ENCODE measurements around the gene TEDC1.
A peak's percentile ranks its signal among the peaks of the same experiment; 100 is the strongest.
"Not testable (repeated sequence)": the region's sequence is repeated elsewhere in the genome, so short reads cannot be mapped to it uniquely, and the experiment has no call there.

Gene TEDC1

DNA sequence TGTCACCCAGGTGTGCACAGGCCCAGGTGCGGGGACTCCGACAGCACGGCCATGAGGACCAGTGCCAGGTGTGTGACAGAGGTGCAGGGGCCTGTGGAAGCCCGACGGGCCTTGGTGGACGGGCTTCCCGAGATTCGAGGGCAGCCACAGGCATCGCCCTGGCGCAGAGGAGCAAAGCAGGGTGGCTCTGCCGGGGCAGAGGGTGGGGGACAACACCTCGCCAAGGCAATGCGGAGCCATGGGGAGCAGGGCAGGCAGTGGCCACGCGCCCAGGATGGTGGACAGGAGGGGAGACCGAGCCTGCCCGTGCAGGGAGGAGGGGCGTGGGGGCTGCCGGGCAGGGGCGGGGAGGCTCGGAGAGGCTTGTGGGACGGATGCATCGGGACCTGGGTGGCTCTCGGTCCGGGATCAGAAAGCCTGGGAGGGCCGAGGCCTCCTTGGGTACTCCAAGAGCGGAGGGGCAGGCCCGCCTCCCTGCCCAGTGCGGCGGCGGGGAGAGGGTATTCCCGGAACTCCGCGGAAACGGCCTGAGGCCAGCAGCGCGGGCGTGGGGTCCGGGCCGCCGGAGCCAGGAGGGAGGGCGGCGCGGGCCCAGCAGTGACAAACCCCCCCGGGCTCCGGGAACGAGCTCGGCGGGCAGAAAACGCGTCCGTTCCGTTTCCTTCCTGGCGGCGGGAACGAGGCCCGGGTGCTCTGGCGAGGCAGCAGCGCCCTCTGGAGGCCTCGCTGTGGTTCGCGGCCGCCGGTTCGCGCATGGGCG, 37.0 kb downstream of the TEDC1 start:
- DNase-seq, result peak; percentile 70

DNA sequence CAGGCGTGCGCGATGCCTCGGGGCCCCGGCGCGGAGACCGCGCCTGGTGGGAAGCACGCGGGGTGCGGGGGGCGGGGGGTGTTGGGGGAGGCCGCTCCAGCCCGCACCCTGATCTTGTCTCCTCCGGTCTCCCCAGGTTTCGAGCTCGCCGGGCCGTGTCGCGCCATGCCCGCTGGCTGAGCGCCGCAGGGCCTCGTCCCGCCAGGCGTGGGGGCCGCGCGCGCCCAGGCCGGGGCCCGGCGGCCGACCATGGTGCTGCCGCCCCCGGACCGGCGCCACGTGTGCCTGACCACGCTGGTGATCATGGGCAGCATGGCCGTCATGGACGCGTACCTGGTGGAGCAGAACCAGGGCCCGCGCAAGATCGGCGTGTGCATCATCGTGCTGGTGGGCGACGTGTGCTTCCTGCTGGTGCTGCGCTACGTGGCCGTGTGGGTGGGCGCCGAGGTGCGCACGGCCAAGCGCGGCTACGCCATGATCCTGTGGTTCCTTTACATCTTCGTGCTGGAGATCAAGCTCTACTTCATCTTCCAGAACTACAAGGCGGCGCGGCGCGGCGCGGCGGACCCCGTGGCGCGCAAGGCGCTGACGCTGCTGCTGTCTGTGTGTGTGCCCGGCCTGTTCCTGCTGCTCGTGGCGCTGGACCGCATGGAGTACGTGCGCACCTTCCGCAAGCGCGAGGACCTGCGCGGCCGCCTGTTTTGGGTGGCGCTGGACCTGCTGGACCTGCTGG, 37.7 kb downstream of the TEDC1 start:
- DNase-seq, result peak; percentile 74

DNA sequence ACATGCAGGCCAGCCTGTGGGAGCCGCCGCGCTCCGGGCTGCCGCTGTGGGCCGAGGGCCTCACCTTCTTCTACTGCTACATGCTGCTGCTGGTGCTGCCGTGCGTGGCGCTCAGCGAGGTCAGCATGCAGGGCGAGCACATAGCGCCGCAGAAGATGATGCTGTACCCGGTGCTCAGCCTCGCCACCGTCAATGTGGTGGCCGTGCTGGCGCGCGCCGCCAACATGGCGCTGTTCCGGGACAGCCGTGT, 38.2 kb downstream of the TEDC1 start:
- DNase-seq, result no peak

DNA sequence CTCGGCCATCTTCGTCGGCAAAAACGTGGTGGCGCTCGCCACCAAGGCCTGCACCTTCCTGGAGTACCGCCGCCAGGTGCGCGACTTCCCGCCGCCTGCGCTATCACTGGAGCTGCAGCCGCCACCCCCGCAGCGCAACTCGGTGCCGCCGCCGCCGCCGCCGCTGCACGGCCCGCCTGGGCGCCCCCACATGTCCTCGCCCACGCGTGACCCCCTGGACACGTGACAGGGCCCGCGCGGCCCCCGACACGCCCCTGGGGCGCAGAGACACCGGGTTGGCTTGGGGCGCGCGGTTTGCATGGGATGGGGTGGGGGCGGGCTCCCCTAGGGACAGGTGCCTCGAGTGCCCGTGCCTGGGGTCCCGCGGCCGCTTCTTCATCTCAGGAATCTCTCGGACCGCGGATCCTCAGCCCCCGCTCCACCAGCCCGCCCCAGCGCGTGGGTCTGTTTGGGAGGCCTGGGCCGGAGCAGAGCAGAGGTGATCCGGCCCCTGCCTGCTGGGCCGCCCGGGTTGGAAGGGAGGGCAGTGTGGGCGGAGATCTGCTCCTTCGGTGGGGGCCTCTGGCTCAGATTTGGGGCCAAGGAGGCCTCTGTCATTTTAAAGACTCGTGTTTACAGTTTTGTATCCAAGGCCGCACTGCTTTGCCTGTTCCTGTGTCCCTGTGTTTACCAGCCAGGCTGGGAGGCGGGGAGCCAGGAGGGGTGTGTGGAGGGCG, 38.7 kb downstream of the TEDC1 start:
- DNase-seq, result peak; percentile 42

DNA sequence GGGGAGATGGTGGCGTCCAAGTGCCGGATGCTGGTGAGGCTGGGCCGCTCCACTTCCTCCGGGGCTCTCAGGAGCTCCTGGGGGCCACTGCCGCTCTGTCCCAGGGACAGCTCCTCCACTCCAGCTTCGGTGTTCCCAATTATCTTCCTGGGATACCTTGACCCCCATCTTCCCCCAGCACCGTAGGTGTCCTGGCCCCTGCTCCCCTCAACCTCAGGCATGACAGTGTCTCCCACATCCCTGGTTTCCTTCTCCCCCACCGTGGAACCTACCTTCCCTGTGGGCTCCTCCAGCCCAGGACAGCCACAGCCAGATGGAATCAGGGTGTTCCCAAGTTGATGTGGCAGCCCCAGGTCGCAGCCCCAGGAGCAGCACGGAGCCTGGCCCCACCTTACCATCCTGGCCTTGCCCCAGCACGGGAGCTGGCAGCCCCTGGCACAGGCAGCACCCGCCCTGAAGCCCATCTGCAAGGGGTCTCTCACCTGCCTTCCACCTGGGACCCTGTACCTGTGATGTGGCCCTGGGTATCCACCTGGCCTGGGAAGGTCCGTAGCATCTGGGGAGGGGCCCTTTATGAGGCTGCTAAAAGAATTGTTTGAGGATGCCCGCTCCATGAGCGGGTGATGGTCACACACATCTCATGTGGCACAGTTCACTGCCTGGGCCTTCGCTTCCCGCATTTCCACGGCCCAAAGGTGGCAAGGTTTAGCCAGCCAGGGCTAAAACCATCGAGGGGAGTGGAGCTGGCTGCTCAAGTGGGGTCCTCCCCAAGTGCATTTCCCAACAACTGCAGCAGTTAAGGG, 39.4 kb downstream of the TEDC1 start:
- DNase-seq, result no peak

DNA sequence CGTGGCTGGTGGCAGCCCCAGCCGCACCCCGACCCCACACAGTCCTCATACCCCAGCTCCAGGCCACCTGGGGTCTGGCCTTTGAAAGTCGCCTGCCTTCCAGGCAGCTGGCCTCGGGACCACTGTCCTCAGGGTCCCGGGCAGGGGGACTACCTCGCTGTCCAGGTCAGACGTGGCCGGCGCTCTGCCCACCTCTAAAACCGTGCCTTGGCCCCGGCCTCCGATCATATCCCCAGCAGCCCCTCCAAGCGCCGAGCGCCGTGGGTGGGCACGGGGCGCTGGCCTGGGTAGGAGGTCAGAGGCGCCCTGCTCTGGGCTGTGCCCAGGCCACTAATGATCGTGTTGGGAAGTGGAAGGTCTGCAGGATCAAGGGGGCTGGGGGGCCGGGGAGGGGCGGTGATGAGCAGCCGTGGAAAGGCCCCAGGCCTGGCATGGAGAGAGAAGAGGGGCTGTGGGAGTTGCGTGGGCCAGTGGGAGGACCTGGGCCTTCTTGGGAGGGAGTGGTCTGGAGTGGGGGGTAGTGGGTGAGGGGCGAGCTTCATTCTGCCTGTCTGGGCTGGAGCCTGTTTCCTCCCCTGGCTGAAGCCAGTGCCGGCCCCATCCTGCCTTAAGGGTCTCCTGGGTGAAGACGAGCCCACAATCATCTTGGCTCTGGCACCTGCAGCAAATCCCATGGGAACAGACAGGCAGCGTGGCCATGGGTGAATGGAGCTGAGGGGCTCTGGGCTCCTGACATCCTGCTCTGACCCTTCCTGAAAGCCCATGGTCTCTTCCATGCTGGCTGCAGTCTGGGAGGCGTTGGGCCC, 40.2 kb downstream of the TEDC1 start:
- DNase-seq, result no peak

DNA sequence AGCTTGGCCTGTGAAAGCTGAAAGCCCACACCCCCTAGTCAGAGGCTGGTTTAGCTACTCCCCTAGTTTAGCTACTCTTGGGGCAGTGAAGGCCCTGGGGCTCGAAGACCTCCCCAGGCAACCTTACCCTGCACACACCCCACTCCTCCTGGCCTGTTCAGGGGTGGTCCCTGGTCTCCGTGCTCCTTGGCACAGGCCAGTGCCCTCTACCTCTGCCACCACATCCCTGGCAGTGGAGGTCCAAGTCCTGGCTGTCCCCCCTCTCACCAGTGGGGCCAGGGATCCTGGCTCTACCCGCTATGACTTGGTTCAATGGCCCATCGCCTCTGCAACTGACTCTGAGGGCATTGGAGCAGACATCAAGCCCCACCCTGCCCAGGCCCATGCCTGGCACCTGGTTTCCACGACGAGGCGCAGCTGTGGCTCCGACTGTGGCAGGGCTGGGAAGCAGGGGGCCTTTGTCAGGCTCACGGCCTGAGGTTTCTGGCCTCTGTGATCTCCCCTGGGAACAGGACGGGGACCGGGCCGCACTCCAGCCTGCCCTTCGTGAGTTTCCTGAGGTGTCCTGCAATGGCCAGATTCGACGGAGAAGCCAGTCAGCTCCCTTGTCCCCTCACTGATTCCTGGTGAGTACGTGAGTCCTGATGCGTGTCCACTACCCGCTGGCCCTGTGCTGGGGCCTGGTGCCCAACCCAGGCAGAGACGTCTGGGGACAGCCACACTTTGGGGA, 41.0 kb downstream of the TEDC1 start:
- no peak for DNase-seq

DNA sequence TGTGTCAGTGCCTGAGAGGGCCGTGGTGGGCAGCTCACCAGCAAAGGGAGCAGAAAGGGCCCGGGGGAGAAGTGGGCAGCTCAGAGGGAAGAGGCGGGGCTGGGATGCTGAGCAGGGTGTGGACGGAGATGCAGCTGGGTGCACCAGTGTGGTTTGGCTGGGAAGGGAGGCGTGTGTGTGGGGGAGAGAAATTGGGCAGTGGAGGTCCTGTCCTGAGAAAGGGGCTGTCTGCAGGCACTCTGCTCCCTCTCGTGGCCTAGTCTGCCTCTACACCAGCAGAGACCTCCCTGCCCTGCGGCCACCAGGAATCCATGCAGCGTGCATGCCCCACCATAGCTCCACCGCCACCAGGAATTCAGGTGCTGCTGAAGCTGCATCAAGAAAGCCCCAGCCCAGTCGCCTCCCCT, 41.7 kb downstream of the TEDC1 start:
- DNase-seq, result no peak

DNA sequence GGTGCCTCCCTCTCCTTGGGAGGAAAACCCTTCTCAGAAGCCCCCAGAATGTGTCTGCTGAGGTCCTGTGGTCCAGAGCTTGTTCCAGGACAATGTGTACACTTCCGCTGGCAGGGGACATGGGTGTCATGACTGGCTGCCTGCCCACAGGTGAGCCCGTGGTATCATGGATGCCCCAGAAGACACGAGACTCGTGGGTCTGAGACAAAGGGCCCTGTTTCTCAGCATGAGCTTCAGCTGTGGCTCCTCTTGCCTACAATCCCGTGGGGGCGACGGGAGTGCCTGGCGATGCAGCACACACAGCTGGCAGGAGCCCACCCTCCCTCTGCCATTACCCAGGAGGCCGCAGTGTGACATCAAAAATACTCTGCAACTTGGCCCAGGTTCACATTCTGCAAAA, 42.3 kb downstream of the TEDC1 start:
- DNase-seq, result no peak

DNA sequence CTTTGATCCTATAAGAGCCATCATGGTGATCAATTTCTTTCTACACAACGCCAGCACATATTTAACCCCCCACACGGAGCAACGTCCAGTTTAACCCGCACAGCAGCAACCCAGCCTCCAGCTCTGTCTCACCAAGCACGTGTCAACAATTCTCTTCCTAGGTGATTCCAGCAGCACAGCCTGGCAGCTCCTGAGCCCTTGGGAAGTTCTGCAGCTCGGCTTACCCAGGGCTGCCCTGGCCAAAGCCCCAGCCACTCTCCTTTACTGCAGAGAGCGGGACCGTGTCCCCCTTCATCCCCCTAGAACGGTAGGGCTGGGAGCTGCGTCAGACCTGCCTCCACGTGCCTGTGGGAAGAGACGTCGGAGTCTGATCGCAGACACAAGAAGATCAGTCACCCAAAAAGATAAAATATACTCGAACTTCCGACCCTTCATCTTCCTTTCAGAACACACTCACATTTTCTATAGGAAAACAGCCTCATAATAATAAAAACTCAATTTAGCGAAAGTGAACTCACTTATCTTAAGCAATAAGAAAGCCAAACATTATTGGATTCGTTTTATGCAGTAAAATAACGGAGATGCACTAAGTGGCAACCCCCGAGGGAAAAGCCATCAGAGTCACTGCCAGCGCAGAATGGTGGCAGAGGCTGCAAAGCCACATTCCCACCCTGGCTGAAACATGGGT, 42.9 kb downstream of the TEDC1 start:
- no peak for DNase-seq

DNA sequence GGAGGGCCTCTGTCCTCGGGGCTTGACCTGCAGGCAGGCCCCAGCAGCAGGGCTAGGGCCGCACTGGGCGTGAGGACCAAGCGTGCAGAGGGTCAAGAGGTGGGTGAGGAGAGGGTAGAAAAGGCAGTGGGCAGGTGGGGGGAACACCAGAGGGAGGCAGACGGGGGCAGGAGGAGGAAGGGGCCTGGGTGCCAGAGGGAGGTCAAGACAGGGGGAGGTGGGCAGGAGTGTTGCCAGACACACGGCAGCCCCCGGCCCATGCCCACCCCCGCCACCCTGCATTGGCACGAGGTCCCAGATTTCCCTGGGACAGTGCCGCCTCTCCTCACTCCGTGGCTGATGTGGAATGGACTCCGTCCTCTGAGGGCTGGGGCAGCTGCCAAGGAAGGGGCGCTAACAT, 43.5 kb downstream of the TEDC1 start:
- no peak for DNase-seq

DNA sequence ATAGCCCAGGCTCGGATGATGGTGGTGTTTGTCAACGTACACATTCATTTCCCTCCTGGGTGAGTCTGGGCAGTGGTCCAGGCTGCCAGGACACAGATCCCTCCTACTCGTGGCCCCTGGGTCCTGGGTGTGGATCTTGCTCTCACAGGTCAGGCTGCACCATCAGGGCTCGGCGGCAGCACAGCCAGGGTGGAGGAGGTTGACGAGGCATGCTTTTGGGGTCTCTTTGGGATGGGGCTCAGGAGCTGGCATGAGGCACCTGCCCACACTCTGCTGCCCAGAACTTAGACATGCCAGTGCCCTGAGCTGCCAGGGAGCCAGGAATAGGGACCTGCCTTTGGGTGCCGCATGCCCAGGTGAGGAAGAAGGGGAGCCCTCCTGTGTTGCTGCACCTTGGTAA, 45.0 kb downstream of the TEDC1 start:
- DNase-seq, result no peak

DNA sequence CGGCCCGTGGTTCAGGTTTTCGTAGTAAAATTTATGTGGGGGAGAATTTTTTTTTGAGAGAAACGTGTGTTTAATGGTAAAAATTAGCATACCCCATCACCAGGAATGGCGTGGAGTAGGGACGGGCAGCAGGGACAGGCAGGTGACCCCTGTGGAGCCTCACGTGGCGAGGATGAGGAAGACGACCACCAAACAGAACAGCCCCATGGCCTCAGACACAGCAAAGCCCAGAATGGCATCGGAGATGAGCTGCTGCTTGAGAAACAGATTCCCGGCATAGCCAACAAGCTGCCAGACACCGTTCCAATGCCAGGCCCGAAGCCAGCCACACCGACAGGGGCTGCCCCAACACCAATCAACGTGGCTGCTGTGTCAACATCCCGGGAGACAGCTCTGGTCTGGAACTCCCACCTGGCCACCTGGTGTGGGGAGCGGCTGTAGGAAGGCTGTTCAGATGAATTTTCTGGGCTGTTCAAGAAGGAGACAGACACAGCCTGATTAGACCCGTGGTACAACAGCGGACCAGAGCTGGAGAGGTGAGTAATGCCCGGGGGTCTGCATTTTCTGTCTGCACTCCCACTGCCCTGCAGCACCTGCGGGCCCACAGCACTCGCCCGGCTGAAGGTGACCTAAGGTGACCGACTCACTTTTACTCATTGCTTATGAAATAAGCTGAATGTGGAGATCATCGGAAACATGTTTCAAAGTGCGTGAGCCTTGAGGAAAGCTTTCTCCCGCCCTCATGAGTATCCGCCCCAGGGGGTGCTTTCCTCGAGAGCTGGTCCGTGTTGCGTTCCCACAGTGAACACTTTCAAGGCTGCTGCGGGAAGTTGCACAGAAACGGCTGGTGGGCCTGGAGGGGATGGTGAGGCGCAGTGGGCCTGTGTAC, 45.9 kb downstream of the TEDC1 start:
- no peak for DNase-seq

DNA sequence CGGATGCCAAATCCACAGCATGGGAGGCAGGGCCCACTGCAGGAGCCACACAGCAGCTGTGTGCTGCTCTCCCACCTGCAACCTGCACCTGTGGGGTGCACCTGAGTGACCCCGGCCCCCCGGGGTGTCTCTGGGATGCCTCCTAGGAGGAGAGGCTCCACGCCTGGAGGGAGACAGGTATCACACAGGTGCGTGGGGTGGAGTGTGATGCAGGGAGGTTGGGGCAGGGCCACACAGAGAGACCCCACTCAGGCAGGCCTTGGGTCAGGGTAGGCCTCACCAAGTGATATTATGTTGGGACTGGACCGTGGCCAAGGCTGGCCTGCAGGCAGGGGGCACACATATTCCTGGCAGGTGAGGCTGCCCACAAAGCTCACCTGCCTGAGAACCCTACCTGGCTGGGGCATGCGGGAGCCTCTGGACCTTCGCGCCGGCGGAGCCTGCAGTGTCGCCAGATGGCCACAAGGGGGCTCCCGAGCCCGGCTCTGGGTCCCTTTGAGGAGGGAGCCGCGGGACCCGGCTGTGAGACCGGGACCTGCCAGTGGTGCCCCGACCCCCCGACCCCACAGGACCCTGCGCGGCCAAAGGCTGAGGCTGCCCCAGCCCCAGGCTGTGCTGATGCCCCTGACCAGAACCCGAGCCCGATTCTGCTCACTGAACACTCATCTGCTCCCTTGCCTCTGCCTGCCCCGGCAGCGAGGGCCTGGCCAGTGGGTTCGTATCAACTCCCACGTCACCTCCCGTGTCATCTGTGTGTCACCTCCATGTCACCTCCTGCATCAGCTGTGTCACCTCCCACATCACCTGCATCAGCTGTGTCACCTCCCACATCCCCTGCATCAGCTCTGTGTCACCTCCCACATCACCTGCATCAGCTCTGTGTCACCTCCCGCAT, 46.8 kb downstream of the TEDC1 start:
- DNase-seq, result peak; percentile 59

DNA sequence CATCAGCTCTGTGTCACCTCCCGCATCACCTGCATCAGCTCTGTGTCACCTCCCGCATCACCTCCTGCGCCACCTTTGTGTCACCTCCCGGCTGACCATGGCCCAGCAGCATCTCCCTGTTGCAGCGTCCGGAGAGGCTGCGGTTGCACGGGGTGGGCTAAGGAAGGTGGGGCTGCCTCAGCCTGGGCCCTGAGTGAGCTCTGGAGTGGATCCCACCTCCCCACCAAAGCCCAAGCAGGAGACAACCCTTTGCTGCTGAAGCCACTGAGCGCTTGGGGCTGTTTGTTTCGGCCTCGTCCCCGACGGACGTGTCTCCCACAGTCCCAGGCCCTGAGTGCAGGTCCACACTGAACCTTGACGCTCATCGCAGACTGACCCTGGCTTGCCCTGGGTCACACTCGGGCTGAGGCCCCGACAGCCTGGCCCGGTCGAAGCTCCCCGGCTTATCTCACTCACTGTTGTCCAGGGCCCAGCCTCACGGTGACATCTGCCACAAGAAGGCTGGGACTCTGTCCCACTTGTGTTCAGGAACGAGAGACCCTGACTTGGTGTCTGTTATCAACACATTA, 47.5 kb downstream of the TEDC1 start:
- DNase-seq, result no peak

DNA sequence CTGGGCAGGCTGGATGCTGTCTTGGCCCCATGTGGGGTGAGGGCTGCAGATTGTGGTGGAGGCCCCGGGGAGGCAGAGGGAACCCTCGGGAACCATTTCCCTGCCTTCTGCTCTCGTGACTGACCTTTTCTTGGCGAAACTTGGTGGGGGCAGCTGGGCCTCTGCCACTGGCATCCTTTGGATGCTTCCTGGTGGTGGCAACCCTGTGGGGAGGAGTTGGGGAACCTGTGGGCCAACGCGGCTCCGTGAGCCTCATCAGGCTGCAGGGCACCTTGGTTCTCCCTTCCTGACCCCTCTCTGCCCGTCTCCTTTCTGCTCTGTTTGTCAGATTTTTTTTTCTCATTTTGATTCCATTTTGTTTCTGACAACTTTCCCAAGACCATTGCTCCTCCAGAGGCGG, 49.8 kb downstream of the TEDC1 start:
- DNase-seq, result no peak

DNA sequence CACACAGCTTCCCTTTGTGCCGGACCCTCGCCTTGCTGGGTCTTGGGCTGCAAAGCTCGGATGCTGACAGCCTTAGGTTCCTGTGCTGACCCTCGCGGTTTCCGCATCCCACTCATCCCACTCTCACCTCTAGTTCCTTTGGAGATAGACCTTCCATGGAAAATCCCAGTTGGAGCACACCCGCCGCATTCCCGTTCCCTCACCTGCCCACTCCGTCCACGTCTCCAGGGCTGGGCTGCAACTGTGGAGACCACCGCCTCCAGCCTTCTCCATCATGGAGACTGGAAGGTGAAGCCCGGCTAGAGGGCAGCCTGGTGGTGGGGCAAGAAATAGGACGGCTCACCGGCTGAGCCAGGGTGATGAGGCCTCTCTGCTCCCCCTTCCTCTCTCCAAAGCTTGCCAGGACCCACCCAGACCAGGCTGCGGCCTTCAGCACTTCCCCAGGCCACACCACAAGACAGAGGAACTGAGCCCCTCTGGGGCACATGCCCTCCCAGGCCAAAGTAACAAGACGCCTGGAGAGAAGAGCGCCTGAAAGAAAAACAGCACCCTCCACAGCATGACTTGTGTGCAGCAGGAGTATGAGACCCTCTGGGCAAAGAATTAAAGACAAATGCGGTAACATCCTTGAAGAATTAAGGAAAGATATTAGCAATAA, 50.3 kb downstream of the TEDC1 start:
- DNase-seq, result no peak

DNA sequence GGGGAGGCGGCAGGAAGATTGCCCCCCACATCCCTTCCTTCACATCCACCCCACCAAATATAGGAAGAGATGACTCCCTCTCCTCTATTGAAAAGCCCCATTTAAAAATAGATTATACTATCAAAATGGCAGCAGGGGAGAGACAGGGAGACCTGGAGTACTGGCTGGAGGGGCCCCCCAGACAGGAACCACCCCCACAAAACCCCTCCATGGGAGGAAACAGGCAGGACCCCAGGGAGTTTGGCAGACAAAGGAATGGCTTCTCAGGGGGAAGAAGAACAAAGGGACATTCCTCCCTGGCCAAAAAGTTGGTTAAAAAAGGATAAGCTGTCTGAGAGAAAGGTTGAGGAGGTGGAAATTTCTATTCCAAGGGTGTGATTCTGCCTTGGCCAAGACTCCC, 54.6 kb downstream of the TEDC1 start:
- DNase-seq, result not testable (repeated sequence)
